HG03066 (cell line): Measurements from ENCODE around the gene PBX3.

Experiments
- ATAC-seq: cut with Tn5 transposase; IDR thresholded peaks from one replicate; pipeline ENCODE4 v1.9.1; 2021; ENCODE audit warnings: low read depth; ENCODE audit not compliant: unreplicated experiment

Gene PBX3

GRCh38 chr9:125968714-125969374 lies 221.7 kb downstream of the PBX3 start:
- ATAC-seq: no peak

DNA sequence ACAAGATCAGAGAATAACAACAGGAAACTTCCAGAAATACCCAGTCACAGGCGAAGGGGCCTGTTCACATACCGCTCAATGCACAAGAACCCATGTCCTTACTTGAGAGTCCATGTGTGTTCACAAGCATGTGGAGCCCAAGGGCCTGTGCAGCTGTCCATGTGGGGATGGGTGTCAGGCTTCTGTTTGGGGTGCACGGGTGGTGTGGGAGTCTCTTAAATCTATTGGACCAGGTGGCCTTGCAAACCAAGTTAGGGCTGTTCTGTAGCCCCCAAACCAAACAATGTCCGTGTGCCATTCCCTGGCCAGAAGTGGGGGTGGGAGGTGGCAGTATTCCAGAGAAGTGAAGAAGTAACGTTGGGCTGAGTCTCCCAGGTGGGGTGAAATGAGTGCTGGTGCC lies 222.3 kb downstream of the PBX3 start:
- no peak for ATAC-seq

DNA sequence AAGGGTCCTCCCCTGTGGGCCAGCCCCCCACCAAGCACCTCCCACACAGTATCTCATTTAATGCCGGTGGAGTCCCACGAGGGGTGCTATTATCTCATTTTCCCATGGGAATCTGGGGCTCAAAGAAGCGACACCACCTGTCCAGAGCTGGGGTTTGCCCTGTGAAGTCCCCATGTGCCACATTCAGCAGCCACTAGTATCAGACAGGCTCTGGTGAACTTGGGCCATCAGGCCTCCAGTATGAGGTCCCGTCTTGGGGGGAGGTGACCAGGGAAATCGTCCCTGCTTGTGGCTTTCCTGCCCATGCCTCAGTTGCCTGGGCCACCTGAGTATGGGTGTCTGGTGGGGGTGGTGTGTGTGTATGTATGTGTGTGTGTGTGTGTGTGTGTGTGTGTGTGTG lies 222.7 kb downstream of the PBX3 start:
- no peak for ATAC-seq

DNA sequence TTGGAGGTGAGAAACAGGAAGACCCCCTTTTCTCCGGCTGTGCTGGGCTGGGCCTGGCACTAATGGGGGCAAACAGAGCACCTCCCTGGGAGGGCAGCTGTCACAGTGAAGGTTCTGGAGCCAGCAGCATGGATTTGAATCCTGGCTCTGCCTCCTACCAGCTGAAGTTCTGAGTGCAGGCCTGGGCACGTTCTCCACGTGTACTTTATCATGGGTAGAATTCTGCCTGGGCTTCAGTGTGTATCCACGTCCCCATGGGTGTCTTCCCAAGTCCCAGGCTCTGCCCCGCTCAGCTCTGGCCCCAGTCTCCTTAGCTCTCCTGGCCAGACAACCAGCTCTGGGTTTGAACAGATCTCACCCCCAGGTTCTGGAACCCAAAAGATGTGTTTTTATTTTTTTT lies 223.2 kb downstream of the PBX3 start:
- ATAC-seq: no peak

DNA sequence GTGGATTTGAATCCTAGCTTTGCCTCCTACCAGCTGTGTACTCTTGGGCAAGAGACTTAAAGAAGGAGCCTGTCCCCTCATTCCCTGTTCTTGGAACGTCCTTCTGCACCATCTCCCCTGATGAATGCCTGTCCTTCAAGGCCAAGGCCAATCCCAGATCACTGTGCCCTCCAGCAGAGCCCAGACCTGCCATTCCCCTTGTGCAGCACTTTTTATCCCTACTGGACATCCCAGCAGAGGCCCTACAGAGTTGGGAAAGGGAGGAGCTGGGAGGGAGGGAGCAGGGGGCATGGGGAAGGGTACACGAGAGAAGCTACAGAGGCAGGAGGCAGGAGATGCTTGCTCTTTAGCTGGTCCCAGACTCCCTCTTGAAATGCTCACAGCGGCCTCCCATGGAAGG lies 223.9 kb downstream of the PBX3 start:
- ATAC-seq: no peak

DNA sequence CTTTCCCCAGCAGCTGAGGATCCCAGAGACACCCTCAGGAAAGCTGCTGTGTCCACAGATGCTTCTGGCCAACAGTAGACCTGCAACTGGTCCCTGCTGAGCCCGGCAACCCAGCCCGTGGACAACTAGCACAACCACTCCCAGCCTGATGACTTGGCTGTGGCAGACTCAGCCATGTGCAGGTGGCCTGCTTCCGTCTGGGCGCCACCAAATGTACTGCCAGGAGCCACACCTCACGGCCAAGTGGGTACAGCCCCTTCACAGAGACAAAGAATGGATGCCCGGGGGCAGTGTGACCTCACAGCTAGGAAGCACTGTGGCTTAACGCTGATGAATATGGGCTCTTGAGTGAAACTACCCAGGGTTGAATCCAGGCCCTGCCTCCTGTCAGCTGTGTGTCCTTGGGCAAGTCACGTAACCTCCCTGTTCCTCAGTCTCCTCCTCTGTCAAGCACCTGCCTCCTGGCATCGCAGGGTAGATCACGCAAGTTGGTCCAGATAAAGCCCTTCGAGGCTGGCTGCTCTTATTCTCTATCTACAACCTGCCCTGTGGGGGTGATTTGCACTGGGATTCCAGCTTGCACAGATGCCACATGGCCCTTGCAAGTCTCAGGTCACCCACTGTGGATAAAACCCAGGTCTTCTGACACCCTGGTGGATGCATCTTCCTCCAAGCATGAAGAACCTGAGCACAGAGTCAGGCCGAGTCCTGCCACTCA lies 225.0 kb downstream of the PBX3 start:
- no peak for ATAC-seq

DNA sequence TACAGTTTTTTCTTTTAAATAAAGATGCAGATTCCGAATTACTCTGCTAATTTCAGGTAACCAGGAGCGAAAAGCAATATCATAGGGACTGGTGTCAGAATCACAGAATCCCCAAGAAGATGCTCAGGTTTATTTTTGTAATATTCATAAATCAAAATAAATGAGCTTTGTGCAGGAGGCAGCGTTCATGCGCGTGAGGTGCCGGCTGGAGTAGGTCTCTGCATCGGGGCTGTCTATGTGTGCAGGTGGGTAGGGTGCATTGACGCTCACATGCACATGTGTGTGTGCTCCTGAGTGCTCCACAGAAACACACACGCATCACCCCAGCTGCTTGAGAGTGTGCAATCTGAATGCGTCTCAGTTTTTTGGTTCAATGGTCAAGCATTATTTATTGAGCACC lies 226.4 kb downstream of the PBX3 start:
- ATAC-seq: no peak

DNA sequence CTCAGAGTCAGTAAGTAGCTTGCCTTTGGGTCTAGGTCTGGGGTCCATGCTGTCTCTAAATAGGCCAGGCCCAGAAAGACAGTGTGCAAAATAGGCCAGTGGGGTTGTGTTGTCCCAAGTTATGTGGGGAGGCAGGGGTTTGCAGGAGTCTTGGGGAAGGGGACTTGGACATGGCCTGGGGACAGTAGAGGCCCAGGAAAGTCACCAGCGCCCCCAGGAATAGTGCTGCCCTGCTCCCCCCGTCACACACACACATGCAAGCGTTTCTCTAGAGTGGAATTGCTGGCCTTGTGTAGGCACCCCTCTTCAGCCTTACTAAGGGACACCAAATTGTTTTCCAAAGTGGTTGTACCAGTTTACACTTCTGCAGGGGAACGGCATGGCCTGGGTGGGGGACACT lies 227.5 kb downstream of the PBX3 start:
- no peak for ATAC-seq

DNA sequence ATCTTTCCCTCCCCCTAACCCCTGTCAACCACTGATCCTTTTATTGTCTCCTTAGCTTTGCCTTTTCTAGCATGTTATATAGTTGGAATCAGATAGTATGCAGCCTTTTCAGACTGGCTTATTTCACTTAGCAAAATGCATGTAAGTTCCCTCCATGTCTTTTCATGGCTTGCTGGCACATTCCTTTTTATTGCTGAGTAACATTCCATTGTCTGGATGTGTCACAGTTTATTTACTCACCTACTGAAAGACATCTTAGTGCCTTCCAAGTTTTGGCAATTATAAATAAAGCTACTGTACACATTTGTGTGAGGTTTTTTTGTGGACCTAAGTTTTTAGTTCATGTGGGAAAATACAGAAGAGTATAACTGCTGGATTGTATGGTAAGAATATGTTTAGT lies 230.1 kb downstream of the PBX3 start:
- no peak for ATAC-seq

GRCh38 chr9:125979383-125979782 lies 232.2 kb downstream of the PBX3 start:
- no peak for ATAC-seq

DNA sequence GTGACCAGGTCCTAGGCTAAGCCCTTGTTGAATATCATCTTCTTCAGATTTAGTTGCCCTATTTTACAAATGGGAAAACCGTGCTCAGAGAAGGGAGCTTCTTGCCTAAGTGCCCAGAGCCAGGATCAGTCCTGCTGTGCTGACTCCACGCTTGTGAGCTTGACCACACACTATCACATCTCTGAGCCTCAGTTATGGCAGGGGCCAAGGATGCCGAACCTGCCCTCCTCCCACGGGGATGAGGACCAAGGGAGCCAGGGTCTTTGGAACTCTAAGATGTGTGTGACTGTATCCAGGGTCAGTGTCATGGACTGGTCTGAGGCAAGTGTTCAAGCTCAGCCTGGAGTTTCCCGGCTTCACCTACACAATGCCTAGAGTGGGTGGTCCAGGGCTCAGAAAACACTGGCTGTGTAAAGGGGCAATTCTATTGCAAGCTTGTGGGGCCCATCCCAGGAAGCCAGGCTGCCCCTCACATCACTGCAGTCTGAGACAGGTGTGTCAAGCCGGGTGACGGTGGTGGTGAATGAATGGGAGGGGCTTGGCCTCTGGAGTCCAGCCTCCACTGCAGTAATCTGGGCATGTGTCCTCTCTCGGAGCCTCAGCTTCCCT lies 235.7 kb downstream of the PBX3 start:
- no peak for ATAC-seq

- ATAC-seq: no peak
Observed at GRCh38 chr9:125983681-125984080, 236.5 kb downstream of the PBX3 start.

DNA sequence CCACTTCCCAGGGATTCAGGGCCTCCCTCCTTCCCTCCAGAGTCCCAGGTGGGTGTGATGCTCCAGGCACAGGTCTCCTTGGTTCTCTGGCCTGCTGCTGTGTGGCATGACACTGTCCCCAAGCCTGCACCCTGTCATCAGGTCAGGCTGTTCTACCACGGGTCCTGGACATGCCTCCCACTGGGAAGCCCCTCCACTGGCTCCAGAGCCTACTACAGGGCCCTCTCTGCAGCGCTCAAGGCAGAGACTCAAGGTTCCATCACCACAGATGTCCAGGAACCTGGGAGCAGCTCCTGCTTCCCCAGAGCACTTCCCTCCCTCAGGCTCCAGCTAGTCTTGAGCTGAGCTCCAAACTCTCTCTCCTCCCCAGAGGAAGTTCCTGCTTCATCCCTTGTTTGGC lies 237.3 kb downstream of the PBX3 start:
- ATAC-seq: no peak

GRCh38 chr9:125985142-125985997 lies 238.2 kb downstream of the PBX3 start:
- ATAC-seq: no peak

DNA sequence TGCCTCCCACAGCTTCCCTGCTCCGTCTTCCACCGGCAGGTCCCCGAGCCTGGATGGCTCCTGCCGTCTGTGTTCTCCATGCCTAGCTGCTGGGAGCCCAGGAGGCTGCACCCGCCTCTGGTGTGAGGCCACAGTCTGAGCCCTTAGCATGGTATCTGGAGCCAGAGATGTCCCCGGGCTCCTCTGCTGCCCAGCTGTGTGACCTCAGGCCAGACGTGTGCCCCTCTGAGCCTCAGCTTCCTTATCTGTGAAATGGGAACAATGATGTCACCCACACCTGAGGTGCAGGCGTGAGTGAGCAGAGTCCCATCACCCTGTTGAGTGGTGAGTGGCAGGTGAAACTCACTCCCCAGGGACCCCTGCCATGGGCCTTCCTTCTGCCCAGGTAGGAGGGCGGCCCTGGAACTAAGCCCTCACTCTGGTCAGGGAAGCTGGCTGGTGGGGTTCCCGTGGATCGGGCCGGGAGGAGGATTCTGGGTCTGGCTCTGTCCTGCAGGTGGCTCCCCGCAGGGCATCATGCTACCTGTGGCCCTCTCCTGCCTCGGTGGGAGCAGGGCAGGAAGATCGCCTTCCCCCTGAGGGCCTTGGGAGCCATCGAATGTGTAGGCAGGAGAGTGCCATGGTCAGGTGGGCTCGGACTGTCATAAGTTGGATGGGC lies 239.0 kb downstream of the PBX3 start:
- ATAC-seq: no peak

GRCh38 chr9:125986966-125987365 lies 239.8 kb downstream of the PBX3 start:
- ATAC-seq: no peak

- ATAC-seq: no peak
Observed at GRCh38 chr9:125987420-125987819, 240.2 kb downstream of the PBX3 start.

- no peak for ATAC-seq
Observed at GRCh38 chr9:125988479-125989050, 241.4 kb downstream of the PBX3 start.

GRCh38 chr9:125989090-125989501 lies 241.9 kb downstream of the PBX3 start:
- ATAC-seq: no peak

- no peak for ATAC-seq
Observed at GRCh38 chr9:125989524-125990180, 242.5 kb downstream of the PBX3 start.
